Stimulated activated memory B cell treated with anti-CD40 and anti-IgM and Interleukin-4, amounts not matched to agents 10 μg/mL and 1 μg/mL and 100 μg/mL, for 72 hours (primary cell): ENCODE results near the gene RPLP2.

Source experiments
- ATAC-seq: fragments of 150-1000 bp; cut with Tn5 transposase; 2 replicates; pipeline ENCODE4 v1.10.0; 2021
- H3K27ac Mint-ChIP-seq: one replicate; pipeline ENCODE4 v1.8.0; 2022; ENCODE audit warnings: mild to moderate bottlenecking, mixed read lengths
- H3K27me3 Mint-ChIP-seq: one replicate; pipeline ENCODE4 v1.8.0; 2022; ENCODE audit warnings: mixed read lengths
- H3K36me3 Mint-ChIP-seq: one replicate; pipeline ENCODE4 v1.8.0; 2022; ENCODE audit warnings: mixed read lengths
- H3K4me1 Mint-ChIP-seq: one replicate; pipeline ENCODE4 v1.8.0; 2022; ENCODE audit warnings: mixed read lengths
- H3K4me3 Mint-ChIP-seq: one replicate; pipeline ENCODE4 v1.8.0; 2022; ENCODE audit warnings: mild to moderate bottlenecking, moderate library complexity, mixed read lengths
- H3K9me3 Mint-ChIP-seq: one replicate; pipeline ENCODE4 v1.8.0; 2022; ENCODE audit warnings: mixed read lengths

Gene RPLP2

DNA sequence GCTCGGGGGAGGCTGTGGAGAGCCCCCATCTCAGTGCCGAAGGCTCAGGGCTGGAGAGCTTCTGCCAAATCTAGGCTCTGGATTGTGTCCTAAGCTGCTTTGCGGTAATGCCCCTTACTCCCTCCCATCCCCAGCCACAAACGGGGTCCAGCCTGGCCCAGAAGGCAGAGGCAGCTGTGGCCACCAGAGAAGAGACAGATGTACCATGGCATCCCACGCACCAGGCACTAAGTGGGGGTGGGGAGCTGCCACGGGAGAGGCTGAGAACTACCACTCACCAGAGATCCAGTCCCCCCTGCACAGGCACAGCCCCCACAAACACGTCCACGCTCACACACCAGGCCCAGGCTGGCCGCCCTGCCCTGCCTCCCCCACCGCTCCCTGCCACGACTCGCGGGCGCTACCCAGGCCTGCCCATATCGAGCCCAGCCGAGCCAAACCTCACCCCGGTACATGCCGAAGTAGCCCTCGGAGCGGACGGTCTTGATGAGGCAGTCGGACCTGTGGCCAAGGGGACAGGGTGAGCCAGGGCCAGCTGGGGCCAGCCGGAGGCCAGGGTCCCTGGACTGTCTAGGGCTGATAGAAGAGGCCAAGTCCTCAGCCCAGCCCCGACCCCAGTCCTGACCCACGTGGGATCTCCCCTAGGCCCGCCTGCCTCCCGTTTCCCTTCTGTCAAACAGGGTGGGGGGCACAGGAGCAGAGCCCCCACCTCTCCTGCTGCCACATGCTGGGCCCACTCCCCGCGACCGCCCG, 15.6 kb upstream of the RPLP2 start:
- H3K4me3 Mint-ChIP-seq = peak overlapping the region; percentile 5
- H3K4me1 Mint-ChIP-seq = peaks cover 22% of the 10 kb centered on the region
- H3K27me3 Mint-ChIP-seq = peaks cover 11% of the 10 kb centered on the region
- peaks cover 32% of the 10 kb centered on the region for H3K36me3 Mint-ChIP-seq
- no peaks in the 10 kb centered on the region for H3K9me3 Mint-ChIP-seq
- ATAC-seq = no peak
- no peak overlapping the region for H3K27ac Mint-ChIP-seq

DNA sequence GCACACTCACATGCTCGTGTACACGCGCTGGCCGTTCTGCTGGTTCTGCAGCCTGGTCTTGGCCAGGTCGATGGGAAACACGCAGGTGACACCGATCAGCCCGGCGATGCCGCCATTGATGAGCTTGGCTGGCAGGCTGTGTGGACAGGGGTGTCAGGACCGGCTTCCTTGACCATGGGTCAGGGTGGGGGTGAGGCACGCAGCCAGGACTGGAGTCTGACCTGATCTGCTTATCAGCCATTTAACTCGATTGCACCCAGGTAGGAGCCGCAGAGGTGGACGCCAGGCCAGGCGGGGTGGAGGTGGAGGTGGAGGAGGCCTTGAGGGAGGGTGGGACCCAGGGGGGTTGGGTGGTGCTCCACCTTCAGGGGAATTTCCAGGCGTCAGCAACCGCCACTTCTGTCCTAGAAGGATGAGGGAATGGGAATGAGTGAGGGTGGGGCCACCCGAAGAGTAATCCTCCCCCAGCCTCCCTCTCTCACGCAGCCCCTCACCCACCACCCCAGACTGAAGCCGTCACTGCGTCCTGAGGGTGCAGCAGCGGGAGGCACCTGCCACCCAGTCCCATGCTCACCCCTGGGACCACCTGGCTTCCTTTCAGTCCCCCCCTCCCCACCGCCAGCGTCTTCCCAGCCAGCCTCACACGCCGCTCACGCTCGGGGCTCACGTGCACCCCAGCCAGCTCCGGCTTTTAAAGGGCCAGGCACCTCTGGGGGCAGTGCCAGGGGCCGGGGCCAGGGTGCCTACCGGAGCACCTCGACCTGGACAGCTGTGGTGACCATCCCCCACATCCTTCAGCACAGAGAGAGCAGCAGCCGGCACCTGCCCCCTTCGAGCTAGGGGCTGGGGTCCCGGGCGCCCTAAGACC, 14.8 kb upstream of the RPLP2 start:
- no peak overlapping the region for H3K27ac Mint-ChIP-seq
- peaks cover 17% of the 10 kb centered on the region for H3K4me1 Mint-ChIP-seq
- peaks cover 10% of the 10 kb centered on the region for H3K27me3 Mint-ChIP-seq
- peak overlapping the region; percentile 88 for H3K4me3 Mint-ChIP-seq
- H3K9me3 Mint-ChIP-seq = no peaks in the 10 kb centered on the region
- no peak for ATAC-seq
- peaks cover 32% of the 10 kb centered on the region for H3K36me3 Mint-ChIP-seq

DNA sequence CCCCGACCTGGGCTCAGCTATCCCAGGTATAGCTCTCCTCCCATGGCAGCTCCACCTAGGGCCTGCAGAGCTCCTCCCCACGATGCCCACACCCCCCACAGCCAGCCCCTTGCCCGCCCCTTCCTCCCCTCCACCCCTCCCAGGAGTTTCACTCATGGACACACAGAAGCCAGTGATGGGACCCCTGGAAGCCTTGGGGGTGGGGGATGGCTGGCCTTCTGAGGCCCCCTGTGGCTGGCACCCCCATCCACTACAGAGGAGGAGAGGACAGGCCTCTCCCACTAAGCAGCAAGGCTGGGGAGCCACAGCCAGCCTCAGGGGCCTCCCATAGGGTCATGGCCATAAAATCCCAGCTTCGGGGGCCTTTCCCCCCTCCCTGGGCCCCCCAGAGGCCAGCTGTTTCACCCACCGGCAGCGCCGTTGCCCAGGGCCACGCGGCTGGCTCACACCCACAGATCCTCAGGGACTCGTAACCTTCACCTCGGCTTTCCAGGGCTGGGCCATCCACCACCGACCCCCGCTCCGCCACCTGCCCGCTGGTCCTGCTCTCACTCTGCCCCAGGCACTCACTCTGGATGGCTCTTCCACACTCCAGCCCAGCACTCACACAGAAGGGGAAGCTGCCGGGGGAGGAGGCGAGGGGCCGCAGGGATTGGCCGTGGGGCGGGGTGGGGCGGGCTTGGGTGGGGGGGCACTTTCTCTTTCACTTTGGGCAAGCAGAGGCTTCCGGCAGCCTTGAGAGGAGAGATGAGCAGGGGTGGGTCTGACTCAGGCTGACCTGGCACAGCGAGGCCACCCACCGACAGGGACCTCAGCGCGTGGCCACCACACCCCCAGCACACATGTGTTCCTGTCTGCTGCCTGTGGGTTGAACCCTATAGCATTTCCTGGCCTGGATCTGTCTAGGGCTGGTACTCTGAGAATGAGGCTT, 13.9 kb upstream of the RPLP2 start:
- H3K36me3 Mint-ChIP-seq = peaks cover 26% of the 10 kb centered on the region

DNA sequence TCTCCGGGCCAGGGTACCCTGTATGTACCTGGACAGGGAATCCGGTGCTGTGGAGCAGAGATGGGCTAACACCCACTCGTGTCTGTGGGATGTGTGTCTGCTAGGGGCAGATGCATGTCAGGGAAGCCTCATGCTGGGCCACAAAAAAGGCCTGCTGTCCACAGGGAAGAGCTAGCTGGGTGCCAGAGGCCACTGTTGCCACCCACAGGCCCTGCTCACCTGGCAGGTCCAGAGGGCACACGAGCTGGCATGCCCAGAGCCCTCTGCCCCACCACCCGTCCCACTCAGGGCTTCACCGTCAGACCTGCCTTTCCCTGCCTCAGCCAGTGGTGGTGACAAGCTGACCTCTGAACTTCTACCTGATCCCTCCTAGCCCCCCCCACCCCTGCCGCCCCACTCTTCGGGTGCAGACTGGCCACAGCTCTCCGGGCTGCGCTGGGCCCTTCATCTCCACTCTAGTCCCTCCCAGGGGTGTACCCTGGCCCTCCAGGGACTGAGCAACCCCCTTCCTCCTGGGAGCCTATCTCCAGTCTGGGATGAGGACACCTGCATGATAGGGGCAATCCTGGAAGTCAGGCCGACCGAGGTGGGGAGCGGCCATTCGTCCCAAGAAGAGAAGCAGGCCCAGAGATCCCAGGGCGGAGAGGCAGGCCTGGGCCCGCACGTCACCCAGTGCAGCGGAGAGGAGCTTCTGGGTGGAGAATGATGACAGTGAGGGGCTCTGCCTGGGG, 13.0 kb upstream of the RPLP2 start:
- peak overlapping the region; percentile 87 for H3K27ac Mint-ChIP-seq
- no peaks in the 10 kb centered on the region for H3K9me3 Mint-ChIP-seq
- ATAC-seq = no peak
- H3K27me3 Mint-ChIP-seq = no peaks in the 10 kb centered on the region
- peaks cover 17% of the 10 kb centered on the region for H3K4me1 Mint-ChIP-seq
- H3K4me3 Mint-ChIP-seq = peak overlapping the region; percentile 88
- peaks cover 26% of the 10 kb centered on the region for H3K36me3 Mint-ChIP-seq

More for the DNA sequence above, 13.9 kb upstream of the RPLP2 start:
- Mint-ChIP-seq H3K9me3 (no peaks in the 10 kb centered on the region), H3K4me3 (peak overlapping the region; percentile 88), H3K4me1 (peaks cover 17% of the 10 kb centered on the region), H3K27ac (peak overlapping the region; percentile 87), H3K27me3 (peaks cover 3% of the 10 kb centered on the region)
- ATAC-seq = peak; percentile 62

DNA sequence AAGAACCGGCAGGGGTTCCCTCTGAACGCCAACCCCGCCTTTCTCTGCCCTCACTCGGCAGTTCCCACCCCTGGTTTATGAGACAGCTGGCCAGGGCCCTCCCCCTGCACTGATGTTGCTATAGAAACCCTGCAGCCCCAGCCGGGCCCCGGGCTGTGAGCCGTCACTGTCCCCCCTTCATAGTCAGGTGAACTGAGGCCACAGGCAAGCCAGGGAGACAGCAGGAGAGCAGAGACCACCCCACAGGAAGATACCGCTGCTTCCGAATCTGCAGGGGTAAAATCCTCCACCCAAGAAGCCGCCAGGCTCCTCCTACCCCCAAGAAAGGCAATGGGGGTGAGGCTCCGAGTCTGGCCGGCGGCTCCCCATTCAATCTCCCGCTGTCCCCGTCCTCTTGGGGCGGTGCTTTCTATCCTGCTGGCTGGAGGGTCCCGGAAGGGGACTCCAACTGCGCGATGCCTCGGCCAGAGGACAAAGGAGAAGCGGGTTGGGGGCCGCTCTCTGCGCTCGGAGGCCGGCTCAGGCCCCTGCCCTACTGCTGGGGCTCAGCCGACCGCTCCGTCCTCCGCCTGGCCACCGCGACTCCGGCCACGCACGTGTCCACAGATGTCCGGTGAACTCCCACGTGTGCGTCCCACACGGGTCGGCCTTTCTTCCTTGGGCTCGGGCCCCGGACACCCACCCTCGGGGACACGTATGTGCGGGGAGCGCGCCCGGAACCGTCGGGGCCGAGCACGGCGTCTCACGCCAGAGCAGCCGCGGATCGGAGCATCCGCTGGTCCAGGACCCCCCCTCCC, 12.3 kb upstream of the RPLP2 start:
- H3K4me1 Mint-ChIP-seq = peaks cover 17% of the 10 kb centered on the region
- H3K36me3 Mint-ChIP-seq = peaks cover 21% of the 10 kb centered on the region
- no peaks in the 10 kb centered on the region for H3K9me3 Mint-ChIP-seq

DNA sequence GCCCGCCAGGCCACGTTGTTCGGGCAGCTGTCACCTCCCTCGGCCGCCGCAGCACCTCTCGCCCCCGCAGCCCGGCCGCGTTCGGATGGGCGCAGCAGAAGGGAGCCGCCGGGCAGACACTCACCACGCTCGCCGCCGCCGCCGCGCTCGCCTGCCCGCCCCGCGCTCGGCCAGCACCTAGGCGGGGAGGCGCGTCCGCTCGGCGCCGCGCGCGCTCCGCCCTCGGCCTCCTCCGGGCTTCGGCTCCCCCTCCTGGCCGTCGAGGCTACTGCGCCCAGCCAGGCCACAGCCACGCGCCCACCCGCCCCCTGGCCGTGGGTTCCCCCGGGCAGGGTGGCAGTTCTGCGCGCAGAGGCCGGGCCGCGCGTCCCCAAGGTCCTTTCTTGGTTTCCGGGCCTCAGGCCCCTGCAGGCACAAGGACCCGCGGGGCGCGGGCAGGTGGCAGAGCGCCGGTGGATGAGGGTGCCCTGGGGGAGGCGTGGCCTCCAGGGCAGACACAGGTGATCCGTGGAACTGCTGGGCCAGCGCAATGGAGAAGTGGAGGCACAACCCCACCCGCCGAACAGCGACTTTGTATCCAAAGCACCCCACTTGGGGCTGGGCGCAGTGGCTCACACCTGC, 11.6 kb upstream of the RPLP2 start, which contains the start of gene SLC25A22:
Gene SLC25A22, minus strand, starts transcription at position 189 of the 621 bp plus-strand sequence. CDS start 3,275 bp downstream, outside the sequence.
- peak within 1 kb of the TSS; percentile 87 for H3K27ac Mint-ChIP-seq
- peak; percentile 84 for ATAC-seq
- no peaks in the 10 kb centered on the region for H3K9me3 Mint-ChIP-seq
- H3K4me1 Mint-ChIP-seq = peaks cover 17% of the 10 kb centered on the region
- no peaks in the 10 kb centered on the region for H3K27me3 Mint-ChIP-seq
- peaks cover 15% of the 10 kb centered on the region for H3K36me3 Mint-ChIP-seq
- peak within 1 kb of the TSS; percentile 88 for H3K4me3 Mint-ChIP-seq

More for the DNA sequence above, 12.3 kb upstream of the RPLP2 start:
- peak overlapping the region; percentile 87 for H3K27ac Mint-ChIP-seq
- H3K27me3 Mint-ChIP-seq = no peaks in the 10 kb centered on the region
- peak overlapping the region; percentile 88 for H3K4me3 Mint-ChIP-seq
- ATAC-seq = peak; percentile 78

DNA sequence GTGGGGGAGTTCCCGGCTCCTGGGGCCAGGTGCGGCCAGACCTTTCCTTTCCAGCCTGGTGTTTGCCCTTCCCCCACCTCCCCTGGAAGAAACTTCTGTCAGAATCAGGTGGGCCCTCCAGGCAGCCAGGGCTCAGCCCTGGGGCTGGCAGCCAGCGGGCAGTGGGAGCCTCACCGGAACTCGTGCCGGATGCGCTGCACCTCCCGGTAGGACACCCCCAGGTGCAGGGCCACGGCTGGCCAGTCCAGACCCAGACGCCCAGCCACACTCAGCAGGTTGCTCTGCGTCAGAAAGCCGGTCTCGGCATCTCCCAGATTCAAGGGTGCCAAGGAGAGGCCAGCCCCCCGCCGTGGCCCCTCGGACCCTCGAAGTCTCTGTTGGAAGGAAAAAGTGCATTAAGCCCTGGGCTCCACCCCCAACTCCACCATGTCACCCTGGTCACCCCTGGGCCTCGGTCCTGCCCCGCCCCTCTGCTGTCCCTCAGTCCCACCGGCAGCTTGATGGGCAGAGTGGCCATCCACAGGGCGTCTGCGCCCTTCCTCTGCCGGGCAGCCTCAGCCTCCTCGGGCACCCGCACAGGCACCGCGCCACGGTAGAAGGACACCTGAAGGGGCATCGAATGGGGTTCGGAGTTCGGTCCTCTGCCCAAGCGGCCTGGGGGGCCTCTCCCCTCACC, 10.0 kb upstream of the RPLP2 start:
- Mint-ChIP-seq H3K4me3 (no peak overlapping the region), H3K27ac (no peak overlapping the region), H3K4me1 (peaks cover 25% of the 10 kb centered on the region), H3K36me3 (peaks cover 6% of the 10 kb centered on the region), H3K27me3 (no peaks in the 10 kb centered on the region), H3K9me3 (no peaks in the 10 kb centered on the region)
- no peak for ATAC-seq

DNA sequence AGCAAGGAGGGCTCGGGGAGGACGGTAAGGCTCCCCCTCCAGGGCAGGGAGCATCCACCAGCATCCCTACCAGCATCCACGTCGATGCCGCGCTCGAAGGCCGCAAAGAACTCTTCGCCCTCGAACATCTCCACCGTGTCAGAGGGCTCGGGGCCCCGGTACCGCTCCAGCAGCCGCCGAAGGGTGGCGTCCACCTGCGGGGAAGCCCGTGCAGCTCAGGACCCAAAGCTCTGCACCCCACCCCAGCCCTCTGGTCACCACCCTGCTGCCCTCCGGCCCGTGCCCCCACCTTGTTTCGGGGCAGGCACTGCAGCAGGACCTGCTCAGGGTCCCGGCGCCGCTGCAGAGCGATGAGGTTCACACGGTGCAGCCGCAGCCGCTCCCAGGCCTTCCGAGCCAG, 9.3 kb upstream of the RPLP2 start:
- no peak overlapping the region for H3K4me3 Mint-ChIP-seq
- no peak for ATAC-seq
- H3K4me1 Mint-ChIP-seq = peaks cover 25% of the 10 kb centered on the region
- no peaks in the 10 kb centered on the region for H3K27me3 Mint-ChIP-seq
- no peak overlapping the region for H3K27ac Mint-ChIP-seq
- H3K36me3 Mint-ChIP-seq = peaks cover 6% of the 10 kb centered on the region
- no peaks in the 10 kb centered on the region for H3K9me3 Mint-ChIP-seq

DNA sequence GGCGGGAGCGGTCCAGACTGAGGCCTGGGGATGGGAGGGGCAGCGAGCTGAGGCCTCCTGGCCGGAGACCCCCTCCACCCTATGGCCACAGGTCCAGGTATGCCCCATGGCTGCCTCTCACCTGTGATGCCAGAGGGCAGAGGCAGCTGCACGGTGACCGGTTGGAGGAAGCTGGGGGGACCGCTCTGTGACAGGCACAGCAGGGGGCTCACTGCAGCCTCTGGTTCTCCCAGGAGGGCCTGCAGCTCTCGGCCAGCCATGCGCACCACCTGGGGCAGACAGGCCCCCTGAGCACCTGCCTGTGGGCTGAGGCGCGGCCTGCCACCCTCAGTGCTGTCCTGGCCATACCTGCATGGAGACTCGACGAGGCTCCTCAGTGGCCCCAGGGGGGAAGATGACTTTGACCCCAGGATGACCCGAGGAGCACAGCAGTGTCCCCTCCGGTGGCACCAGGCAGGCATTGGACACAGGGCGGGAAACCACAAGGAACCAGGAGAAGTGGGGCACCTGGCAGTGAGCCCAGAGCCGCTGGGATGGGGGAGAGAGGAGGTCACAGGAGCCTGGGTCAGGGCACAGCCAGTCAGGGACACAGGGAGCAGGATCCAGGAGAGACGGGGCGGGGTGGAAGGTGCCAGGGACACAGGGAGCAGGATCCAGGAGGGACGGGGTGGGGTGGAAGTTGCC, 8.5 kb upstream of the RPLP2 start:
- H3K4me3 Mint-ChIP-seq = no peak overlapping the region
- H3K9me3 Mint-ChIP-seq = no peaks in the 10 kb centered on the region
- no peak overlapping the region for H3K27ac Mint-ChIP-seq
- peaks cover 19% of the 10 kb centered on the region for H3K4me1 Mint-ChIP-seq
- H3K27me3 Mint-ChIP-seq = no peaks in the 10 kb centered on the region
- ATAC-seq = no peak
- peaks cover 6% of the 10 kb centered on the region for H3K36me3 Mint-ChIP-seq

DNA sequence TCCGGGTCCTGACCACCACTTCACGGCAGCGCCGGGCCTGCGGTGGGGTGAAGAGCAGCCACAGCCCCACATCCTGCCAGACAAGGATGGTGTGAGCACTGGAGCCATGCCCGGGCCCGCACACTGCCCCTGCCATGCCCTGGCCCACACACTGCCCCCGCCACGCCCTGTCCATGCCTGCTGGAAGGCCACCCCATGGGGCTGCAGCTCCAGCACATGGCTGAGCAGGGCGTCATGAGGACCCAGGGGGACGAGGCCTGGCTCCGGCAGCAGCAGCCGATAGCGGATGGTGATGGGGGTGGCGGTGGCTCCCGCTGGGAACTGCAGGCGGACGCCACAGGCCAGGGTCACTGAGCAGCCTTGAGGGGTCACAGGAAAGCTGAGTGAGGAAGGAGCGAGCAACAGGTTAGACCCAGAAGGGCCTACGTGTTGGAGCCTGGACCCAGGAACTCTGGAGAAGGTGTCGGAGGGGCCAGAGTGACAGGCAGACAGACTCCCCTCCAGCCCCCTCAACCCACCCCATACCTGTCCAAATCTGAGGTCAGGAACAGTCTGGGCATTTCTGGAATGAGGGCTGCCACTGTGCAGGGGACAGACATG, 7.6 kb upstream of the RPLP2 start:
- Mint-ChIP-seq H3K9me3 (no peaks in the 10 kb centered on the region), H3K36me3 (peaks cover 6% of the 10 kb centered on the region), H3K4me3 (no peak overlapping the region), H3K27ac (no peak overlapping the region), H3K27me3 (no peaks in the 10 kb centered on the region), H3K4me1 (peaks cover 10% of the 10 kb centered on the region)
- no peak for ATAC-seq

DNA sequence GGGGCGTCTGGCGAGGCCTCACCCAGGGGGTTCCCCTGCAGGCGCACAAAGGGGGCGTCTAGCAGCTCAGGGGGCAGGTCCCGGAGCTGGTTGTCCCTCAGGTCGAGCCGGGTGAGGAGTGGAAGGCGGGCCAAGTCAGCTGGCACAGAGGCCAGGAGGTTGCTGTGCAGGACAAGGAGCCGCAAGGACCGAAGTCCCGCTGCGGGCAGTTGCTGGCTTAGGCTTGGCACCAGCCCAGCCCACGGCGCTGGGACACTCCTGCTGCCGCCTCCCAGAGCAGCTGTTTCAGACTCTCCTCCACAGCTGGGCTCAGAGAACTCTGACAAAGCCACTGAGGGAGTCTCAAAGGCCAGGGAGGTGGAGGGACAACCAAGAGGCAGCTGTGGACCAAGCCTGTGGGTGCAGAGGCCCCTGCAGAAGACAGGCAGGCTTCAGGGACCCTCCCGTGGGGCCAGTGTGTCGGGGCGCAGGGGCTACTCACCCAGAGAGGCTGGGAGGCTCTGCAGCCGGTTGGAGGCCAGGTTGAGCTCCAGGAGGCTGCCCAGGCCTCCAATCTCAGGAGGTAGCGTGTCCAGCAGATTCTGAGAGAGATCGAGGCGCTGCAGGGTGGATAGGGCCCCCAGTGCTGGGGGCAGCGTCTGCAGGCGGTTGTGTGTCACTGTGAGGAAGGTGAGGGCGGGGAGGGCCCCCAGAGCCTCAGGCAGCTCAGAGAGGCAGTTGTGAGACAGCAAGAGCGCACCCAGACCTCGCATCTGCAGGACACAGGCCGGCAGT, 6.9 kb upstream of the RPLP2 start:
- no peak overlapping the region for H3K4me3 Mint-ChIP-seq
- H3K27ac Mint-ChIP-seq = no peak overlapping the region
- no peaks in the 10 kb centered on the region for H3K9me3 Mint-ChIP-seq
- no peaks in the 10 kb centered on the region for H3K27me3 Mint-ChIP-seq
- H3K4me1 Mint-ChIP-seq = peaks cover 11% of the 10 kb centered on the region
- H3K36me3 Mint-ChIP-seq = peaks cover 6% of the 10 kb centered on the region
- no peak for ATAC-seq

DNA sequence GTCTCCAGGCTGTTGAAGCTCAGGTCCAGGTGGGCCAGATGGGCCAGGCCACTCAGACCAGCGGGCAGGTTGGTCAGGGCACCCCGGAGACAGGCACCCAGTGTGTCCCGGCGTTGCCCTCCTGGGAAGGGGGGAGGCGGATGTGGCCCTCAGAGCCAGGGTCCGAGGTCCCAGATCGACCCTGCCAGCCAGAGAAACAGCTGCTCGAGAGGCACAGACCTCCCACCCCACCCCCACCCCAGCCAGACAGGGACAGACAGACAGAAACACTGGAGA, 6.4 kb upstream of the RPLP2 start:
- ATAC-seq = no peak
- H3K27ac Mint-ChIP-seq = no peak overlapping the region
- H3K27me3 Mint-ChIP-seq = no peaks in the 10 kb centered on the region
- peaks cover 15% of the 10 kb centered on the region for H3K4me1 Mint-ChIP-seq
- H3K36me3 Mint-ChIP-seq = peaks cover 6% of the 10 kb centered on the region
- no peaks in the 10 kb centered on the region for H3K9me3 Mint-ChIP-seq
- H3K4me3 Mint-ChIP-seq = no peak overlapping the region
